Keratinocyte (primary cell): Measurements from ENCODE around the gene B4GAT1. TPM values are rescaled to one million over a fixed set of nuclear protein-coding genes. Genes with fewer than 3 reads are reported as not detected.
A peak's percentile ranks its signal among the peaks of the same experiment; 100 is the strongest.

Experiments
- DNase-seq: peaks from one replicate; pipeline ENCODE4 v3.0.0-alpha.2; 2011; ENCODE audit warnings: low read depth, missing footprints, low spot score
- FAIRE-seq: peaks from 2 replicates; lab custom pipeline; 2011; peaks lifted over from hg19 to GRCh38; lab: Jason Lieb, UNC
- H2AFZ ChIP-seq: 2 replicates; pipeline ENCODE4 v1.6.0; 2012; ENCODE audit warnings: low read length, control low read depth, inconsistent platforms; ENCODE audit not compliant: control insufficient read depth
- H3K27ac ChIP-seq: 2 replicates; pipeline ENCODE4 v1.5.1; 2011; ENCODE audit warnings: low read length; ENCODE audit not compliant: control insufficient read depth, insufficient read depth
- H3K27me3 ChIP-seq: 3 replicates; pipeline ENCODE4 v1.6.0; 2011; ENCODE audit warnings: low read length; ENCODE audit not compliant: control insufficient read depth, insufficient read depth; ENCODE audit errors: extremely low read depth
- H3K36me3 ChIP-seq, 2 experiments: 2 replicates in 1 of 2; 3 replicates in 1 of 2; pipeline ENCODE4 v1.5.1; 2011; ENCODE audit warnings: low read length in 2 of 2, mild to moderate bottlenecking in 1 of 2; ENCODE audit not compliant: control insufficient read depth in 2 of 2, insufficient read depth in 2 of 2; ENCODE audit errors: extremely low read depth in 1 of 2
- H3K4me1 ChIP-seq: 3 replicates; pipeline ENCODE4 v1.5.1; 2011; ENCODE audit warnings: low read length; ENCODE audit not compliant: control insufficient read depth, insufficient read depth; ENCODE audit errors: extremely low read depth
- H3K4me2 ChIP-seq: 3 replicates; pipeline ENCODE4 v1.6.0; 2011; ENCODE audit warnings: low read depth, low read length; ENCODE audit not compliant: control insufficient read depth, insufficient read depth; ENCODE audit errors: extremely low read depth
- H3K4me3 ChIP-seq, 3 experiments: fragments of 200-600 bp in 1 of 3; sonication (generic) in 1 of 3; 2 replicates in 2 of 3; 3 replicates in 1 of 3; pipeline ENCODE4 v1.5.1; 2011 to 2016; ENCODE audit warnings: low read length in 3 of 3, mild to moderate bottlenecking in 3 of 3, control low read depth in 2 of 3, inconsistent platforms in 1 of 3, low read depth in 1 of 3, mixed read lengths in 1 of 3, mixed run types in 1 of 3, moderate library complexity in 1 of 3; ENCODE audit not compliant: control insufficient read depth in 2 of 3, insufficient read depth in 2 of 3; ENCODE audit errors: extremely low read depth in 1 of 3
- H3K79me2 ChIP-seq: 2 replicates; pipeline ENCODE4 v1.6.0; 2012; ENCODE audit warnings: low read length; ENCODE audit not compliant: control insufficient read depth, insufficient read depth
- H3K9ac ChIP-seq: 3 replicates; pipeline ENCODE4 v1.6.0; 2011; ENCODE audit warnings: low read length; ENCODE audit not compliant: control insufficient read depth, insufficient read depth; ENCODE audit errors: extremely low read depth
- H3K9me1 ChIP-seq: 3 replicates; pipeline ENCODE4 v1.6.0; 2011; ENCODE audit warnings: low read length; ENCODE audit not compliant: control insufficient read depth, insufficient read depth; ENCODE audit errors: extremely low read depth
- H3K9me3 ChIP-seq: 2 replicates; pipeline ENCODE4 v1.5.1; 2012; ENCODE audit warnings: low read depth, low read length; ENCODE audit not compliant: control insufficient read depth
- H4K20me1 ChIP-seq: 3 replicates; pipeline ENCODE4 v1.6.0; 2011; ENCODE audit warnings: low read length; ENCODE audit not compliant: control insufficient read depth, insufficient read depth; ENCODE audit errors: extremely low read depth
- CTCF ChIP-seq, 3 experiments: IDR thresholded peaks in 1 of 3; conservative IDR thresholded peaks in 1 of 3; optimal IDR thresholded peaks in 1 of 3; 2 replicates in 2 of 3; 3 replicates in 1 of 3; pipeline versions ENCODE3 to v1.5.1; 2011; ENCODE audit warnings: low read length in 3 of 3, mild to moderate bottlenecking in 3 of 3, moderate library complexity in 2 of 3, control low read depth in 1 of 3, inconsistent platforms in 1 of 3; ENCODE audit not compliant: insufficient read depth in 2 of 3; ENCODE audit errors: extremely low read depth in 1 of 3
- EZH2 ChIP-seq: IDR thresholded peaks from one replicate; pipeline ENCODE4 v1.6.1; 2012; ENCODE audit warnings: inconsistent platforms, mild to moderate bottlenecking, low read length, moderate library complexity
- dilution Hi-C: fragments of 300-500 bp; cut with MboI; formaldehyde crosslinking; loops from one replicate; pipeline ENCODE4 v1.7.0; 2020; ENCODE audit warnings: low sequenced_read_pairs; ENCODE audit not compliant: extremely low pct_ligation_motif_present
- polyA plus RNA-seq, 5 experiments: library from polyadenylated mRNA; depleted of rRNA in 3 of 5; stranded (reverse) in 3 of 5; stranded (forward) in 1 of 5; unstranded in 1 of 5; fragments of >200 nt; gene quantifications; 1 replicate in 1 of 5; 2 replicates in 3 of 5; 3 replicates in 1 of 5; pipeline versions ENCODE4 v1.2.1 to v1.2.3, GENCODE V29; 2011 to 2012; ENCODE audit warnings: missing spikeins in 2 of 5, low read depth in 1 of 5, low replicate concordance in 1 of 5

Gene B4GAT1
- polyA plus RNA-seq, 1 donor (not counting 4 experiments of a cell fraction or from before 2014, with no cell fraction given): 5.2 TPM

- peak overlapping the region; percentile 85 for H3K9ac ChIP-seq
- H3K4me3 ChIP-seq: peak overlapping the region; percentile 60 to 78 (median 78)
- H3K27me3 ChIP-seq: no peaks in the 10 kb centered on the region
- H4K20me1 ChIP-seq: peaks cover 3% of the 10 kb centered on the region
- FAIRE-seq (peak; percentile 32), DNase-seq (no peak)
- dilution Hi-C loops: no loop called here
- H3K4me1 ChIP-seq: peaks cover 49% of the 10 kb centered on the region
- peaks cover 22% of the 10 kb centered on the region for H3K79me2 ChIP-seq
- TF ChIP-seq EZH2 (no peak), CTCF (optimal IDR thresholded peaks at IDR 0.05 in 1 of 3, IDR thresholded peaks at IDR 0.05 in 1 of 3, conservative IDR thresholded peaks at IDR 0.05 in 1 of 3; ENCODE audit: extremely low read depth in 1 of 3, insufficient read depth in 2 of 3, low read length in 3 of 3) (no peak)
- H3K4me2 ChIP-seq: peak overlapping the region; percentile 95
- H3K27ac ChIP-seq: peak overlapping the region; percentile 97
- H3K9me3 ChIP-seq: no peaks in the 10 kb centered on the region
- peaks cover 6% of the 10 kb centered on the region for H3K9me1 ChIP-seq
- H3K36me3 ChIP-seq: peaks cover 30 to 53% of the 10 kb centered on the region in 2 experiments
- H2AFZ ChIP-seq: no peak overlapping the region
Measured at GRCh38 chr11:66335531-66336233, 11.7 kb downstream of the B4GAT1 start.

- dilution Hi-C loops: no loop called here
- DNase-seq: no peak
- no peak for FAIRE-seq
- Histone ChIP-seq H3K9ac (peak overlapping the region; percentile 85), H3K79me2 (peaks cover 22% of the 10 kb centered on the region), H3K4me2 (peak overlapping the region; percentile 95), H3K9me3 (no peaks in the 10 kb centered on the region), H3K4me1 (peaks cover 49% of the 10 kb centered on the region), H3K27me3 (no peaks in the 10 kb centered on the region), H4K20me1 (peaks cover 3% of the 10 kb centered on the region), H3K36me3 (peaks cover 26 to 46% of the 10 kb centered on the region in 2 experiments), H3K9me1 (peaks cover 6% of the 10 kb centered on the region), H3K4me3 (peak overlapping the region; percentile 60 to 78 (median 78)), H2AFZ (no peak overlapping the region), H3K27ac (peak overlapping the region; percentile 97)
- TF ChIP-seq CTCF (optimal IDR thresholded peaks at IDR 0.05 in 1 of 3, IDR thresholded peaks at IDR 0.05 in 1 of 3, conservative IDR thresholded peaks at IDR 0.05 in 1 of 3; ENCODE audit: extremely low read depth in 1 of 3, insufficient read depth in 2 of 3, low read length in 3 of 3): peak in 1 of 3 experiments; percentile 15
- TF ChIP-seq EZH2: no peak
Measured at GRCh38 chr11:66334605-66335442, 12.6 kb downstream of the B4GAT1 start.
